Neural crest cell (in vitro differentiated cells): ENCODE measurements around the gene LINGO3. TPM values are rescaled to one million over a fixed set of nuclear protein-coding genes. Genes with fewer than 3 reads are reported as not detected.

Source experiments
- DNase-seq: peaks from one replicate; pipeline ENCODE4 v3.0.0; 2021; ENCODE audit warnings: low read depth, mixed read lengths, low spot score
- H3K27ac Mint-ChIP-seq: one replicate; pipeline ENCODE4 v1.8.0; 2021; ENCODE audit warnings: mild to moderate bottlenecking, mixed read lengths; ENCODE audit not compliant: unreplicated experiment
- H3K27me3 Mint-ChIP-seq: 2 replicates; pipeline ENCODE4 v1.8.0; 2021; ENCODE audit warnings: low read depth, mild to moderate bottlenecking, mixed read lengths
- H3K36me3 Mint-ChIP-seq: 2 replicates; pipeline ENCODE4 v1.8.0; 2021; ENCODE audit warnings: low read depth, mild to moderate bottlenecking, mixed read lengths
- H3K4me1 Mint-ChIP-seq: 2 replicates; pipeline ENCODE4 v1.8.0; 2021; ENCODE audit warnings: mixed read lengths
- H3K4me3 Mint-ChIP-seq: one replicate; pipeline ENCODE4 v1.8.0; 2021; ENCODE audit warnings: mild to moderate bottlenecking, mixed read lengths
- H3K9me3 Mint-ChIP-seq: 2 replicates; pipeline ENCODE4 v1.8.0; 2021; ENCODE audit warnings: mixed read lengths
- total RNA-seq: library from RNA; stranded (reverse); gene quantifications from 2 replicates; pipeline ENCODE4 v1.2.1, GENCODE V29; 2021
- TF ChIP-seq, protein P1 (sequence below): fragments of 200-600 bp; sonication (generic); conservative IDR thresholded peaks from 2 replicates; pipeline ENCODE4 v1.5.0; 2021; ENCODE audit warnings: antibody characterized with exemption, mild to moderate bottlenecking

The LINGO3 gene
- total RNA-seq, 1 donor from 2014 or later: not detected

DNA sequence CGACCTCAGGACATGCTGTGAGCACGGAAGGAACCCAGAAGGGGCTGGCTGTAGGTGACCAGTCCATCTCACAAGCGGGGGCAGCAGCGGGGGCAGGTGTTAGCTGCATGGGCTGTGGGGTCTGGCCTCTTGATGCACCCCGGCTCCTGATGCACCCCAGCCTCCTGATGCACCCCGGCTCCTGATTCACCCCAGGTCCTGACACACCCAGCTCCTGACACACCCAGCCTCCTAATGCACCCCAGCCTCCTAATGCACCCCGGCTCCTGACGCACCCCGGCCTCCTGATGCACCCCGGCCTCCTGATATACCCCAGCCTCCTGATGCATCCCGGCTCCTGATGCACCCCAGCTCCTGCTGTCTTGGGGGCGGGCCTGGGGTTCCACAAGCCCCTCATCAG is 13.0 kb upstream of the LINGO3 start:
- Mint-ChIP-seq H3K4me1 (peaks cover 2% of the 10 kb centered on the region), H3K4me3 (no peak overlapping the region), H3K36me3 (no peaks in the 10 kb centered on the region), H3K27me3 (peaks cover under 1% of the 10 kb centered on the region), H3K27ac (no peak overlapping the region), H3K9me3 (no peaks in the 10 kb centered on the region)
- TF ChIP-seq, protein P1, sequence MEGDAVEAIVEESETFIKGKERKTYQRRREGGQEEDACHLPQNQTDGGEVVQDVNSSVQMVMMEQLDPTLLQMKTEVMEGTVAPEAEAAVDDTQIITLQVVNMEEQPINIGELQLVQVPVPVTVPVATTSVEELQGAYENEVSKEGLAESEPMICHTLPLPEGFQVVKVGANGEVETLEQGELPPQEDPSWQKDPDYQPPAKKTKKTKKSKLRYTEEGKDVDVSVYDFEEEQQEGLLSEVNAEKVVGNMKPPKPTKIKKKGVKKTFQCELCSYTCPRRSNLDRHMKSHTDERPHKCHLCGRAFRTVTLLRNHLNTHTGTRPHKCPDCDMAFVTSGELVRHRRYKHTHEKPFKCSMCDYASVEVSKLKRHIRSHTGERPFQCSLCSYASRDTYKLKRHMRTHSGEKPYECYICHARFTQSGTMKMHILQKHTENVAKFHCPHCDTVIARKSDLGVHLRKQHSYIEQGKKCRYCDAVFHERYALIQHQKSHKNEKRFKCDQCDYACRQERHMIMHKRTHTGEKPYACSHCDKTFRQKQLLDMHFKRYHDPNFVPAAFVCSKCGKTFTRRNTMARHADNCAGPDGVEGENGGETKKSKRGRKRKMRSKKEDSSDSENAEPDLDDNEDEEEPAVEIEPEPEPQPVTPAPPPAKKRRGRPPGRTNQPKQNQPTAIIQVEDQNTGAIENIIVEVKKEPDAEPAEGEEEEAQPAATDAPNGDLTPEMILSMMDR: no peak
- DNase-seq: no peak

DNA sequence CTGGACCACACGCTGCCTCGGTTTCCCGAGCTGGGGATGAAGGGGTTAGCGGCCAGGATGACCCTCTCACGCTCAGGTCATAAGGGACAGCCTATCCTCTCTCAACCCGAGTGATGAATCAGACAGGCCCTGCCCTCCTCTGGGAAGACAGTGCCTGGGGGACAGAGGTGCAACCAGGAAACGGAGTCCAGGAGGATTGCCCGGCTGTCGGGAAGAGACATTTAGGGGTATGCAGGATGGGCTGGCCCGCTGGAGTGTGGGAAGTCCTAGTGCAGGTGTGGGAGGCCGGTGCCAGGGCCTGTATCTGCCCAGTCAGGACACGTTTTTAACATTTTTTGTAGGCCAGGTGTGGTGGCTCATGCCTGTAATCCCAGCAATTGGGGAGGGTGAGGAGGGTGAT is 12.1 kb upstream of the LINGO3 start:
- TF ChIP-seq, protein P1: no peak
- Mint-ChIP-seq H3K9me3 (peaks cover 2% of the 10 kb centered on the region), H3K4me3 (no peak overlapping the region), H3K36me3 (peaks cover 1% of the 10 kb centered on the region), H3K4me1 (peaks cover 5% of the 10 kb centered on the region), H3K27ac (no peak overlapping the region), H3K27me3 (peaks cover 5% of the 10 kb centered on the region)
- no peak for DNase-seq

DNA sequence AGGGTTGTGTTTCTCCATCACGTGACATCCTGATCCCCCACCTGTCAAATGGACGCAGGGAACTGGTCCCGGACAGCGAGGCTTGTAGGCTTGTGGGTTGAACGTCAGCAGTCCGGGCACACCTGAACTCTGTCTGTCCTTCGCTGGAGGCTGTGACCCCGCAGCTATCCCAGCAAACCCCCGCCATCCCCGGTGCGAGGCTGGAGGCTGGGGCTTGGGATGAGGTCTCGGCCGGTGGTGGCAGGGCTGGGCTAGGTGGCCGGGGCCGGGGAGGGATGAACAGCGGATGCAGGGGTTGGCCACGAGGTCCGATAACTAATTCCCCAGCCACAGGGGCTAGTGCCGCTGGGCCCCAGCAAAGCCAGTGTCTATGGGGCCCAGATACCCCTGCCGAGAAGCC is 11.6 kb upstream of the LINGO3 start:
- Mint-ChIP-seq H3K27me3 (peaks cover 8% of the 10 kb centered on the region), H3K9me3 (peaks cover 5% of the 10 kb centered on the region), H3K27ac (no peak overlapping the region), H3K4me3 (no peak overlapping the region), H3K36me3 (peaks cover 4% of the 10 kb centered on the region), H3K4me1 (peaks cover 5% of the 10 kb centered on the region)
- TF ChIP-seq, protein P1: no peak
- no peak for DNase-seq

DNA sequence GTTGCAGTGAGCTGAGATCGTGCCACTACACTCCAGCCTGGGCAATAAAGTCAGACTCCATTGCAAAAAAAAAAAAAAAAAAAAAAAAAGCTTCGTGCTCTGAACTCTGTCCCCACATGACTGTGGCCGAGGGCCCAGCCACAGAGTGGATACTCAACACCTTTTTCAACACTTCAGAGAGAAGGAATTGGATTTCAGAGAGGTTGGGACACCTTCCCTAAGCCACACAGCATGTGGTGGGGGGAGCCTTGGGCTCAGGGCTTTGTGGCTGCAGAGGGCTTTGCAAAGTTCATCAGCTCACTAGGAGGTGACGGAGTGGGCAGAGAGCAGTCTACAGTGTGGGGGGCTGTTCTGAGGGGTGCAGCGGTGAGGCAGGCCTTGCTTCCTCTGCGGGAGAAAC is 11.0 kb upstream of the LINGO3 start:
- TF ChIP-seq, protein P1: no peak
- H3K4me1 Mint-ChIP-seq: peaks cover 5% of the 10 kb centered on the region

DNA sequence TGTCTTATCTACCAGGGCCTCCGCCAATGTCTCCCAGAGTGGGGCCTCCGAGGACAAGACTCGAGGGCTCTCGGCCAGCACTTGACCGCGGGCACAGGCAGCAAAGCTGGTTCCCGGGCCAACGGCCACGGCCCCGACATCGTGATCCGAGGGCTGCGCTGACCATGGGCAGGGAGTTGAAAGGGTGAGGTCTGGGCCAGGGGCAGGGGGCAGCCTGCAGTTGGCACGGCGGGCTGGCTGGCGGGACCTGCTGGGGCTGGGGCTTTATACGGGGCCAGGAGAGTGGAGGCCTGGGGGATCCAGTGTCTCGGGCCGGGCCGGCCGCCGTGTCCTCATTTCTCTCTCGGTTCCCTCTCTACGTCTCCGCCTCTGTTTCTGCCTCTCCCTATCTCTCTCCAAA is 9.8 kb upstream of the LINGO3 start:
- Mint-ChIP-seq H3K4me1 (peaks cover 5% of the 10 kb centered on the region), H3K4me3 (no peak overlapping the region), H3K36me3 (peaks cover 4% of the 10 kb centered on the region), H3K27ac (no peak overlapping the region), H3K9me3 (peaks cover 5% of the 10 kb centered on the region), H3K27me3 (peaks cover 17% of the 10 kb centered on the region)
- TF ChIP-seq, protein P1: no peak
- no peak for DNase-seq

More for the DNA sequence above, 11.0 kb upstream of the LINGO3 start:
- no peak for DNase-seq
- peaks cover 4% of the 10 kb centered on the region for H3K36me3 Mint-ChIP-seq
- H3K27me3 Mint-ChIP-seq: peaks cover 8% of the 10 kb centered on the region
- no peak overlapping the region for H3K27ac Mint-ChIP-seq
- peaks cover 5% of the 10 kb centered on the region for H3K9me3 Mint-ChIP-seq
- H3K4me3 Mint-ChIP-seq: no peak overlapping the region

DNA sequence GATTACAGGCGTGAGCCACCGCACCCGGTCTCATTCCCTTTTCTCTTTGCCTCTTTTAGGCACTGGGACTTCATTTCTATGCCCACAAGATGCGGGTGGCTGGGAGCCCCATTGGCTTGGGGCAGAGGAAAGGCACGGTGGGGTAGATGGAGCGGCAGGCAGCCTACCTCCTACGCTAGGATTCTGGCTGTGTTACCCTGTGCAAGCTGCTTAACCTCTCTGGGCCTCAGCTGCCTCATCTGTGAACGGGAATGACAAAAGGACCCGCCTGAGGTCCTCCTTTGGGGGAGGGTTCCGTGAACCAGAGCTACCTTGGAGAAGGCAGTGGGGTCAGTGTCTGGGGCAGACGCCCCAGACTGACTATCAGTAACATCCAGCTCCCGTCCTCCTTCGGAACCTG is 9.3 kb upstream of the LINGO3 start:
- TF ChIP-seq, protein P1: no peak
- Mint-ChIP-seq H3K36me3 (peaks cover 4% of the 10 kb centered on the region), H3K27ac (no peak overlapping the region), H3K4me3 (no peak overlapping the region), H3K27me3 (peaks cover 17% of the 10 kb centered on the region), H3K4me1 (peaks cover 5% of the 10 kb centered on the region), H3K9me3 (peaks cover 5% of the 10 kb centered on the region)
- no peak for DNase-seq
